WTC11 (cell line): ENCODE measurements around the gene SALL3. TPM values are rescaled to one million over a fixed set of nuclear protein-coding genes. Genes with fewer than 3 reads are reported as not detected.

Experiments used
- ATAC-seq: fragments of 200-7000 bp; cut with Tn5 transposase; 2 replicates; pipeline ENCODE4 v1.10.0; 2021; ENCODE audit warnings: mild to moderate bottlenecking, moderate library complexity
- CTCF ChIA-PET: fragments of 300-600 bp; sonication (Branson Sonifier 250); formaldehyde crosslinking; loops from one replicate; lab custom pipeline; 2021; ENCODE audit warnings: antibody characterized with exemption; lab: Charles Lee
- POLR2A ChIA-PET: fragments of 350-600 bp; sonication (Branson Sonifier 250); formaldehyde crosslinking; loops from one replicate; lab custom pipeline; 2021; ENCODE audit warnings: antibody characterized with exemption; lab: Charles Lee
- DNase-seq: peaks from one replicate; pipeline ENCODE4 v3.0.0; 2021; ENCODE audit warnings: low spot score
- H3K27ac Mint-ChIP-seq: 2 replicates; pipeline ENCODE4 v1.8.0; 2021; ENCODE audit warnings: mixed read lengths
- H3K27me3 Mint-ChIP-seq: 2 replicates; pipeline ENCODE4 v1.8.0; 2021; ENCODE audit warnings: low read depth, mild to moderate bottlenecking, moderate library complexity, mixed read lengths
- H3K36me3 Mint-ChIP-seq: 2 replicates; pipeline ENCODE4 v1.8.0; 2021; ENCODE audit warnings: mixed read lengths
- H3K4me1 Mint-ChIP-seq: 2 replicates; pipeline ENCODE4 v1.8.0; 2022; ENCODE audit warnings: mixed read lengths
- H3K4me3 Mint-ChIP-seq: 2 replicates; pipeline ENCODE4 v1.8.0; 2021; ENCODE audit warnings: mild to moderate bottlenecking, moderate library complexity, mixed read lengths
- H3K9me3 Mint-ChIP-seq: 2 replicates; pipeline ENCODE4 v1.8.0; 2021; ENCODE audit warnings: mixed read lengths
- AFF4 ChIP-seq: sonication (generic); formaldehyde crosslinking; IDR thresholded peaks from 2 replicates; pipeline ENCODE4 v1.8.1; 2023; ENCODE audit warnings: mild to moderate bottlenecking, missing genetic modification reagents, borderline replicate concordance
- ATF1 ChIP-seq: sonication (generic); formaldehyde crosslinking; IDR thresholded peaks from 2 replicates; pipeline ENCODE4 v1.8.1; 2023; ENCODE audit warnings: mild to moderate bottlenecking, moderate library complexity, missing genetic modification reagents
- ATF3 ChIP-seq: sonication (generic); formaldehyde crosslinking; conservative IDR thresholded peaks from 2 replicates; pipeline ENCODE4 v1.8.1; 2022; ENCODE audit warnings: mild to moderate bottlenecking, missing genetic modification reagents
- ATF6 ChIP-seq: sonication (generic); formaldehyde crosslinking; IDR thresholded peaks from 2 replicates; pipeline ENCODE4 v1.8.1; 2023; ENCODE audit warnings: mild to moderate bottlenecking, missing genetic modification reagents
- CTCF ChIP-seq: fragments of 200-600 bp; IDR thresholded peaks from 2 replicates; pipeline ENCODE4 v1.8.0; 2022; ENCODE audit warnings: antibody characterized with exemption
- E2F4 ChIP-seq: sonication (generic); formaldehyde crosslinking; IDR thresholded peaks from 2 replicates; pipeline ENCODE4 v1.8.1; 2022; ENCODE audit warnings: low read depth, mild to moderate bottlenecking, moderate library complexity, missing genetic modification reagents, borderline replicate concordance
- FOXK1 ChIP-seq: sonication (generic); formaldehyde crosslinking; IDR thresholded peaks from 2 replicates; pipeline ENCODE4 v1.8.0; 2022; ENCODE audit warnings: mild to moderate bottlenecking, moderate library complexity, missing genetic modification reagents
- GRHL2 ChIP-seq: fragments of 250-450 bp; sonication (Bioruptor Pico); IDR thresholded peaks from 2 replicates; pipeline ENCODE4 v1.8.0; 2022; ENCODE audit warnings: mild to moderate bottlenecking, moderate library complexity; ENCODE audit not compliant: insufficient replicate concordance, severe bottlenecking
- HMGA2 ChIP-seq: fragments of 250-450 bp; sonication (Bioruptor Pico); IDR thresholded peaks from 2 replicates; pipeline ENCODE4 v1.4.0; 2021; ENCODE audit warnings: mild to moderate bottlenecking, moderate library complexity
- IRF1 ChIP-seq: sonication (generic); formaldehyde crosslinking; IDR thresholded peaks from 2 replicates; pipeline ENCODE4 v1.8.0; 2023; ENCODE audit warnings: missing genetic modification reagents
- NFATC4 ChIP-seq: fragments of 250-450 bp; sonication (Bioruptor Pico); IDR thresholded peaks from 2 replicates; pipeline ENCODE4 v1.9.0; 2021; ENCODE audit warnings: mild to moderate bottlenecking
- PREB ChIP-seq: sonication (generic); formaldehyde crosslinking; IDR thresholded peaks from 2 replicates; pipeline ENCODE4 v1.8.1; 2022; ENCODE audit warnings: mild to moderate bottlenecking, missing genetic modification reagents, moderate library complexity, borderline replicate concordance
- RELA ChIP-seq: sonication (generic); formaldehyde crosslinking; IDR thresholded peaks from 2 replicates; pipeline ENCODE4 v1.8.1; 2022; ENCODE audit warnings: missing genetic modification reagents, mild to moderate bottlenecking, borderline replicate concordance
- ZNF232 ChIP-seq: sonication (generic); formaldehyde crosslinking; IDR thresholded peaks from 2 replicates; pipeline ENCODE4 v1.8.0; 2022; ENCODE audit warnings: mild to moderate bottlenecking, missing genetic modification reagents
- ZNF281 ChIP-seq: sonication (generic); formaldehyde crosslinking; IDR thresholded peaks from 2 replicates; pipeline ENCODE4 v1.8.0; 2023; ENCODE audit warnings: mild to moderate bottlenecking, missing genetic modification reagents
- ZNF396 ChIP-seq: fragments of 250-450 bp; sonication (Bioruptor Pico); IDR thresholded peaks from 2 replicates; pipeline ENCODE4 v1.8.0; 2021; ENCODE audit warnings: mild to moderate bottlenecking, moderate library complexity, borderline replicate concordance
- ZNF425 ChIP-seq: fragments of 250-450 bp; sonication (Bioruptor Pico); conservative IDR thresholded peaks from 2 replicates; pipeline ENCODE4 v1.9.0; 2021; ENCODE audit warnings: mild to moderate bottlenecking
- total RNA-seq: library from RNA; stranded (reverse); gene quantifications from 3 replicates; pipeline ENCODE4 v1.2.3, GENCODE V29; 2021

SALL3 gene
- total RNA-seq, 1 experiment from 2014 or later: 87.0 TPM

GRCh38 chr18:79006106-79006795, 26.6 kb downstream of the SALL3 start (continued):
- TF ChIP-seq AFF4 (CRISPR knock-in tag): no peak
- TF ChIP-seq CTCF: no peak
- TF ChIP-seq ZNF425 (CRISPR knock-in tag): no peak
- no peak for TF ChIP-seq ZNF281 (CRISPR knock-in tag)
- no peak for TF ChIP-seq IRF1 (CRISPR knock-in tag)
- TF ChIP-seq ZNF396 (CRISPR knock-in tag): no peak
- no peak for TF ChIP-seq PREB
- TF ChIP-seq ATF6 (CRISPR knock-in tag): no peak
- TF ChIP-seq, all 79 proteins: peak for 0

- DNase-seq: no peak
- peaks cover 5% of the 10 kb centered on the region; the same call in 1 of the 2 replicates for H3K36me3 Mint-ChIP-seq
- H3K27ac Mint-ChIP-seq: no peak overlapping the region; the same call in 1 of the 2 replicates
- no peaks in the 10 kb centered on the region for H3K27me3 Mint-ChIP-seq
- no peaks in the 10 kb centered on the region for H3K4me1 Mint-ChIP-seq
- no peak overlapping the region for H3K4me3 Mint-ChIP-seq
- POLR2A ChIA-PET: no interaction called here
- ATAC-seq: no peak
- 0 out of 2 replicates have a peak, but pooled peaks cover 5% of the 10 kb centered on the region for H3K9me3 Mint-ChIP-seq
- CTCF ChIA-PET: interaction anchor here (0.8 kb wide), 1 partner anchor 23 kb away, joined by 3 read pairs; no protein-coding TSS in a partner anchor
- TF ChIP-seq ATF1 (CRISPR knock-in tag): no peak
- TF ChIP-seq GRHL2 (CRISPR knock-in tag): no peak
- TF ChIP-seq ZNF396 (CRISPR knock-in tag): no peak
- no peak for TF ChIP-seq HMGA2 (CRISPR knock-in tag)
- no peak for TF ChIP-seq FOXK1 (CRISPR knock-in tag)
- no peak for TF ChIP-seq E2F4
- no peak for TF ChIP-seq ATF3 (CRISPR knock-in tag)
- TF ChIP-seq NFATC4 (CRISPR knock-in tag): no peak
- TF ChIP-seq ZNF232 (CRISPR knock-in tag): no peak
- TF ChIP-seq RELA: no peak
These were observed 27.8 kb downstream of the SALL3 start for GRCh38 chr18:79007440-79007839.
